Hepatocyte (in vitro differentiated cells): ENCODE data around the gene ZFX.
"Not testable (repeated sequence)": the region's sequence is repeated elsewhere in the genome, so short reads cannot be mapped to it uniquely, and the experiment has no call there.

Experiments
- EZH2 ChIP-seq: fragments of 200-600 bp; sonication (generic); IDR thresholded peaks from 2 replicates; pipeline ENCODE4 v1.6.1; 2016; ENCODE audit warnings: antibody characterized with exemption, mild to moderate bottlenecking, borderline replicate concordance
- TF ChIP-seq, protein P1 (sequence below): fragments of 200-600 bp; sonication (generic); IDR thresholded peaks from 2 replicates; pipeline ENCODE4 v1.5.1; 2016; ENCODE audit warnings: antibody characterized with exemption, mild to moderate bottlenecking; ENCODE audit not compliant: poor library complexity

DNA sequence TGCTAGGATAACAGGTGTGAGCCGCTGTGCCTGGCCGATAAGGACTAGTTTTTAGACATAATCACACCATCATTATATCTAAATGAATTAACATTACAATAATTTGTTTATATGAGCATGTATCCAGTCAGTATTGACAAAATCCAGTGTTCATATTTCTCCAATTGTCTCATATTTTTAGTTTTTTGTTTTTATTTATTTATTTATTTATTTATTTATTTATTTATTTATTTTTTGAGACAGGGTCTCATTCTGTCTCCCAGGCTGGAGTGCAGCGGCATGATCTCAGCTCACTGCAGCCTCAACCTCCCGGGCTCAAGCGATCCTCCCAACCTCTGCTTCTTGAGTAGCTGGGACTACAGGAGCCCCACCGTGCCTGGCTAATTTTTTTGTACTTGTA is 5.5 kb upstream of the ZFX start:
- TF ChIP-seq, protein P1, sequence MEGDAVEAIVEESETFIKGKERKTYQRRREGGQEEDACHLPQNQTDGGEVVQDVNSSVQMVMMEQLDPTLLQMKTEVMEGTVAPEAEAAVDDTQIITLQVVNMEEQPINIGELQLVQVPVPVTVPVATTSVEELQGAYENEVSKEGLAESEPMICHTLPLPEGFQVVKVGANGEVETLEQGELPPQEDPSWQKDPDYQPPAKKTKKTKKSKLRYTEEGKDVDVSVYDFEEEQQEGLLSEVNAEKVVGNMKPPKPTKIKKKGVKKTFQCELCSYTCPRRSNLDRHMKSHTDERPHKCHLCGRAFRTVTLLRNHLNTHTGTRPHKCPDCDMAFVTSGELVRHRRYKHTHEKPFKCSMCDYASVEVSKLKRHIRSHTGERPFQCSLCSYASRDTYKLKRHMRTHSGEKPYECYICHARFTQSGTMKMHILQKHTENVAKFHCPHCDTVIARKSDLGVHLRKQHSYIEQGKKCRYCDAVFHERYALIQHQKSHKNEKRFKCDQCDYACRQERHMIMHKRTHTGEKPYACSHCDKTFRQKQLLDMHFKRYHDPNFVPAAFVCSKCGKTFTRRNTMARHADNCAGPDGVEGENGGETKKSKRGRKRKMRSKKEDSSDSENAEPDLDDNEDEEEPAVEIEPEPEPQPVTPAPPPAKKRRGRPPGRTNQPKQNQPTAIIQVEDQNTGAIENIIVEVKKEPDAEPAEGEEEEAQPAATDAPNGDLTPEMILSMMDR = not testable (repeated sequence)
- TF ChIP-seq EZH2 = not testable (repeated sequence)
